ENCODE results near the gene ZNF780A. TPM values are rescaled to one million over a fixed set of nuclear protein-coding genes. Genes with fewer than 3 reads are reported as not detected.
"Not testable (repeated sequence)": the region's sequence is repeated elsewhere in the genome, so short reads cannot be mapped to it uniquely, and the experiment has no call there.

The ZNF780A gene
- total RNA-seq, 1 donor from 2014 or later: 59.4 TPM

DNA sequence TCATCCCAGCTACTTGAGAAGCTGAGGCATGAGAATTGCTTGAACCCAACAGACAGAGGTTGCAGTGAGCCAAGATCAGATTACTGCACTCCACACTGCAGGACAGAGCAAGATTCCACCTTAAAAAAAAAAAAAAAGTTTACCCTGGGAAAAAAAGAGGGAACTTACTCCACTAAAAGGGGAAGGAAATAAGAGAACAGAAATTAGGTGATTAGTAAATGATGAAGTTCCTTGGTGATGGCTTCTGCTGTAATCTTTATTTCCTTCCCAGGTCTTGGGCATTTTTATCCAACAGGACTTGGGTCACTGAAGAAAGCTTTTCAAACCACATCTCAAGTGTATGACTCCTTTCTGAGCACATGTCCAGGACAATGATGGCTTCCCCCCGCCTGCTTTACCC lies 9.3 kb downstream of the ZNF780A start:
- DNase-seq: no peak

DNA sequence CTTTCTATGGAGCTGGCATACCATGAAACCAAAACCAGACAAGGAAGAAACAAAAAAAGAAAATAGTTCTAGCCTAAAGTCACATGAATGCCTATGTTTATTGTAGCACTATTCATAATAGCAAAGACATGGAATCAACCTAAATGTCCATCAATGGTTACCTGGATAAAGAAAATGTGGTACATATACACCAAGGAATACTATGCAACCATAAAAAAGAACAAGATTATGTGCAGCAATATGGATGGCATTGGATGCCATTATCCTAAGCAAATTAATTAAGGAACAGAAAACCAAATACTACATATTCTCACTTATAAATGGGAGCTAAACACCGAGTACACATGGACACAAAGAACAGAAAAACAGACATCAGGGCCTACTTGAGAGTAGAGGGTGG lies 10.5 kb downstream of the ZNF780A start:
- DNase-seq: no peak

DNA sequence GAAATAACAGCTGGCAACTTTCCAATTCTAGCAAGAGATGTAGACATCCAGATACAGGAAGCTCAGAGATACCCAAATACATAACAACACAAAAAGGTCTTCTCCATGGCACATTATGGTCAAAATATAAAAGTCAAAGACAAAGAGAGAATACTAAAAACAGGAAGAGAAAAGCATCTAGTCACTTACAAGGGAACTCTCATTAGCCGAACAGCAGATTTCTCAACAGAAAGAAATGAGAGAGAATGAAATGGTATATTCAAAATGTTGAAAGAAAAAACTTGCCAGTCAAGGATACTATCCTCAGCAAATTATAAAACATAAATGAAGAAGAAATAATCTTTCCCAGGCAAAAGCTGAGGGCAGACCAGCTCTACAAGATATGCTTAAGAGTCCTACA lies 12.4 kb downstream of the ZNF780A start:
- DNase-seq: no peak

- no peak for DNase-seq
These were observed 20.7 kb downstream of the ZNF780A start for GRCh38 chr19:40070058-40070457.

GRCh38 chr19:40059624-40060023 lies 31.1 kb downstream of the ZNF780A start:
- no peak for DNase-seq

DNA sequence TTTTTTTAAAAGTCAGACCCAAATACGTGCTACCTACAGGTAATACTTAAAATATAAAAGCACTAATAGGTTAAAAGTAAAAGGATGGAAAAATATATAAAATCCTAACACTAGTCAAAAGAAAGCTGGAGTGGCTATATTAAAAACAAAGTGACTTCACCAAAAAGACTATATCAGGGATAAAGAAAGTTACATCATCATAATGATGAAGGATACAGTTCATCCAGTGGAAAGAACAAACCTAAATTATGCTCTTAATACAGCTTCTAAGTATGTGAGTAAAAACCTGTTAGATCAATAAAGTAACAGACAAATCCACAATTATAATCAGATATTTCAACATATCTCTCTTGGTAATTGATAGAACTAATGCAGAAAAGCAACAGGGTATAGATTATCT lies 33.6 kb downstream of the ZNF780A start:
- DNase-seq: no peak

DNA sequence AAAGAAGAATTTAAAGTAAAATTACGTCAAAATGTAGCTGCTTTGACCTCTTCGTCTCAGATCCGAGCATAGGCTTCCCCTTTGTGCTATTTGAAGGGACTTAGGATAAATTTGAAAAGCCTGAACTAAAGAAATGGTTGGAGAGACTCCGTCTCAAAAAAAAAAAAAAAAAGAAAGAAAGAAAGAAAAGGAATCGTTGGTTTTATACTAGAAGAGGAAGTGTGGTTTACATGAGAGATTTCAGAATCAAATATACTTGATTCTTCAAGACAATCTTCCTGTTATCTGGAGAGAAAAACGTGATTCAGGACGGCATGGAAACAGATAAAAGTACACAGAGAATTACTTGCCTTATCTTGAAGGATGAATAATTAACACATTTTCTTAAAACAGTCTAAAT lies 34.2 kb downstream of the ZNF780A start:
- DNase-seq: no peak

DNA sequence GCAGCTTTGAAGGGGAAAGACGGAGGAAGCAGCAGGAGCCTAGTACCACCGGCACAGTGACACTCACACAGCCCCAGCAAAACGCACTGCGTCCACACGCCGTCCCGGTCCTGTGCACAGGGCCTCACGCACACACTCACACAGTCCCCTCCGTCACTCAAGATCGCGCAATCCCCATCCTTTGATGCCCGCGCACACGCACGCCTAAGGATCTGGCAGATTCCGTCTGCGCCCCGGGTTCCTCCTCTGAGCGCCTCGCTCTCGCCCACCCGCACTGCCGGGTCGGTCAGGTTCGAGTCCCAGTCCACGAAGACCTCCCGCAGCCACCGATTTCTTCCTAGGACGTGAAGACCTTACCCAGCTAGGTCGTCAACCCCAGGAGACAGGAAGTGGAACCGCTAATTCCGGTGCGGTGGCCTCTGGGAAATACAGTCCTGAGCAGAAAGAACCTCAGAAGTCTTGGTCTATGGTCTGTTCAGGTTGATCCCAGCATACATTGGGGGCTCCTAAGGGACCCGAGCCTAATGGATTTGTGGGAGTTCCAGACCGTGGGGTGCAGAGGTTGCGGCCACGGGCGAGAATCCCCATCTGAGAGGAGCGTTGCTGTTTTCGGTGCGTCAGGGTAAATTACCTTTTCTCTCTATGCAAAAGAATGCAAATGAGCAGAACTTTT lies 34.8 kb downstream of the ZNF780A start, which contains the start of gene ZNF780B:
ZNF780B (minus strand) TSS at position 400 of the 673 bp plus-strand sequence. CDS start 5,899 bp downstream, outside the sequence.
- peak; percentile 72 for DNase-seq

DNA sequence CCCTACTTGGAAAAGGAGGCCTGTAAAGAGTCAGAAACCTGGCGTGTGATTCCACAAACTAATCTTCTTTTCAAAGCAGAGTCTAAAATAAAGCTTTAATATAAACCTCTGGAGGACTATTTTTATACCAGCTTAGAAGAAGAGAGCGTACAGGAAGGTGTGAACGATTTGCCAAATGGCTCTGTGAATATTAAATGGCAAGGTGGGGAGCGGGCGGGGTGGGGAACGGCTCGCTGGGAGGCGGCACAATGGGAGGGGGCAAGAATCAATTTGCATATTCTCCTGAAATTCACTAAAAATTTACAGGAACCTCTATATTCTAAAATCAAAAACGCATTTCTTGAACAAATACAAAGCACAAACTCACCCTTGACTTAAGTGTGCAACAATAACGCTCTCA lies 35.7 kb downstream of the ZNF780A start:
- no peak for DNase-seq

DNA sequence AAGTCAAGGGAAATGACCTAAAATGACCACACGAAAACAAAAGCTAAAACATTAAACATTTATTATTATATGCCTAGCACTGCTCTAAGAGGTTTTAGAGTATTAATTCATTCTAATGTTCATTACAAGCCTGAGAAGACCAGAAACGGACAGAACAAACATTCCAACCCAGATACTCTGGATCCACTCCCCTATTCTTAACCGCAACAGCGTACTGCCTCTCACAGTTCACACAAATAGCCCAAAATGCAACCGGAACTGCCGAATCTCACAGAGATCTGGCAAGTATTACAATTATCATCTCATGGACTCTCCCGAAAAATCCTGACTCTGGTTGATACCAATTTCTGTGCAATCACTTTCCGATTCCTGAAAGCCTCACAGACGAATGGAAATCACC lies 36.1 kb downstream of the ZNF780A start:
- no peak for DNase-seq

GRCh38 chr19:40053491-40053890 lies 37.3 kb downstream of the ZNF780A start:
- no peak for DNase-seq

DNA sequence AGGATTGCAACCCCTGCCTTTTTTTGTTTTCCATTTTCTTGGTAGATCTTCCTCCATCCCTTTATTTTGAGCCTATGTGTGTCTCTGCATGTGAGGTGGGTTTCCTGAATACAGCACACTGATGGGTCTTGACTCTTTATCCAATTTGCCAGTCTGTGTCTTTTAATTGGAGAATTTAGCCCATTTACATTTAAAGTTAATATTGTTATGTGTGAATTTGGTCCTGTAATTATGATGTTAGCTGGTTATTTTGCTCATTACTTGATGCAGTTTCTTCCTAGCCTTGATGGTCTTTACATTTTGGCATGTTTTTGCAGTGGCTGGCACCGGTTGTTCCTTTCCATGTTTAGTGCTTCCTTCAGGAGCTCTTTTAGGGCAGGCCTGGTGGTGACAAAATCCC lies 49.0 kb downstream of the ZNF780A start:
- DNase-seq: not testable (repeated sequence)

- not testable (repeated sequence) for DNase-seq
These were observed 52.7 kb downstream of the ZNF780A start for GRCh38 chr19:40038047-40038446.

DNA sequence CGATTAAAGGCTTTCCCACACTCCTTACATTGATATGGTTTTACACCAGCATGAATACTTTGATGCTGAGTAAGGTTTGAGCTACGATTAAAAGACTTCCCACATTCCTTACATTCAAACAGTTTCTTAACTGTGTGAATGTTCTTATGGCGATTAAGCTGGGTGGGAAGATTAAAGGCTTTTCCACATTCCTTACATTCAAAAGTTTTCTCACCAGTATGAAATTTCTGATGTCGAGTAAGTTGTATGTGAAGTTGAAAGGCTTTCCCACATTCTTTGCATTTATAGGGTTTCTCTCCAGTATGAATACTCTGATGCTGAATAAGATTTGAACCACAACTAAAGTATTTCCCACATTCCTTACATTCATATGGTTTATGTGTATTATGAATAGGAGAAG lies 54.7 kb downstream of the ZNF780A start:
- no peak for DNase-seq

DNA sequence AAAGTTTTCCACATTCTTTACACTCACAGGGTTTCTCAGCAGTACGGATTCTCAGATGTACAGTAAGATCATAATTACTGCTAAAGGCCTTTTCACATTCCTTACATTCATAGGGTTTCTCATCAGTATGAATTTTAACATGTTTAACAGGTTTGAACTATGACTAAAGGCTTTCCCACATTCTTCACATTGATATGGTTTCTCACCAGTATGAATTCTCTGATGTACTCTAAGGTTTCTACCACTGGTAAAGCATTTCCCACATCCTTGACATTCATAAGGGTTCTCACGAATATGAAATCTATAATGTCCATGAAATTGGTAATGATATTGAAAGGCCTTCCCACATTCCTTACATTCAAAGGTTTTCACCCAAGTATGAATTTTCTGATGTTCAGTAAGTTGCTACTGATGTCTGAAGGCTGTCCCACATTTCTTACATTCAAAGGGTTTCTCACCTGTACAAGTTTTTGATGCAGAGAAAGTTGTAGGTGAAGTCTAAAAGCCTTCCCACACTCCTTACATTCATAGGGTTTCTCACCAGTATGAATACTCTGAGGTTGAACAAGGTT lies 56.7 kb downstream of the ZNF780A start:
- DNase-seq: no peak

DNA sequence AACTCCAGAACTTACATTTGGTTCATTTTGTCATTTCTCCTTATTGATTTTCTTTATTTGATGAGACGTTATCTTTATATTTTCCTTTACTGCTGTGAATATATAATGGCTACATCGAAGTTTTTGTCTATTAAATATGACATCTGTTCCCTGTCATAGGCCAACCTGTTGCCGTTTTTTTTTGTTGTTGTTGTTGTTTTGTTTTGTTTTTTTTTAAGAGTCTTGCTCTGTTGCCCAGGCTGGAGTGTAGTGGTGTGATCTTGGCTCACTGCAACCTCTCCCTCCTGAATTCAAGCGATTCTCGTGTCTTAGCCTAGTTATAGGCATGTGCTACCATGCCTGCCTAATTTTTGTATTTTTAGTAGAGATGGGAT lies 64.2 kb downstream of the ZNF780A start:
- DNase-seq: no peak

DNA sequence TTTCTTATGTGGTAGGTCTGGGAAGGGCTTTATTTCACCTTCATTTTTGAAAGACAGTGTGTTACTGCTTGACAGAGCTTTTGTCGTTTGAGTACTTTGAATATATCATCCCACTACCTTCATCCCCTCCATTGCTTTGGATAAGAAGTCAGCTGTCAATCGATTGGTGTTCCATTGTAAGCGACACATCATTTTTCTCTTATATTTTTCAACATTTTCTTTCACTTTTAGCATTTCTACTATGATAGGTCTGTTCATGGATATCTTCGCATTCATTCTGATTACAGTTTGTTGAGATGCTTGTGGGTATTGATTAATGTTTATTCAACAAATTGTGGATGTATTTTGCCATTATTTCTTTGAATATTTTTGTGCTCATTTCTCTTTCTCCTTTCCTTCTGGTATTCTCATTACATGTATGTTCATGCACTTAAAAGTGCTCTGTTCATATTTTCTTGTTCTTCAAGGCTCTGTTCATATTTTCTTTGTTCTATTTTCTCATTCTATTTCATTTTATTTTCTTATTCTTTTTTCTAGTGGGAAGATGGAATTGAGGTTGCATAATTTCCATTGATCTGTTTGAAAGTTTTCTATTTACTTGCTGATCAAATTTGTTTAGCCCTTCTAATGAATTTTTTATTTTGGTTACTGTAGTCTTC lies 64.7 kb downstream of the ZNF780A start:
- no peak for DNase-seq

DNA sequence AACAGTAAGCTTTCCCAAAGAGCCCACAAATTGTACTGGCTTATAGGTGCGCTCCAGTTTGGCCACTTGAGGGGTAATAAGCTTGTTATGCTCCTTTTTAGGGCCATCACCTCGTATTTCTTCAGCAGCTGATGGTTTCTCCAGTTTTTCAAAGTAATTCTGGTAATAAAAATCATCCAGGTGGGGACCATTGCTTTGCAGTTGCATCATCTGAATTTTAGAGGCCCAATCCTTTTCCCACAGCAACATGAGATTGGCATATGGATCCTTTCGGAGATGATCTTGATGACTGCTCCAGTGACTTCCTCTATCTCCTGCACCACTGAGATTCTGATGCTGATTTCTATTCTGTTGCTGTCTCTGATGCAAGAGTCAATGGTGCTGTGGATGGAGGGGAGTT lies 66.8 kb downstream of the ZNF780A start:
- DNase-seq: no peak

Other genes with a start within 250 kb of the ZNF780A start
- gene FBL, start 244.6 kb downstream of the ZNF780A start, total RNA-seq: 217 TPM
- 3.1 TPM for gene FCGBP, start 156.3 kb downstream of the ZNF780A start, total RNA-seq
- 75.2 TPM for gene PSMC4, start 119.8 kb downstream of the ZNF780A start, total RNA-seq
- gene ZNF546, start 93.9 kb downstream of the ZNF780A start, total RNA-seq: 27.5 TPM
- gene ZNF780B, start 34.7 kb downstream of the ZNF780A start, total RNA-seq: 47.9 TPM
- 37.4 TPM for gene MAP3K10, start 100.5 kb upstream of the ZNF780A start, total RNA-seq
- 59.0 TPM for gene TTC9B, start 127.4 kb upstream of the ZNF780A start, total RNA-seq
- 1.7 TPM for gene CCNP, start 135.7 kb upstream of the ZNF780A start, total RNA-seq
- 51.8 TPM for gene AKT2, start 194.4 kb upstream of the ZNF780A start, total RNA-seq